Esophagus squamous epithelium (tissue), 5 donors: Measurements from ENCODE around the gene KIF6. TPM values are rescaled to one million over a fixed set of nuclear protein-coding genes. Genes with fewer than 3 reads are reported as not detected.

Experiments used
- DNase-seq: peaks from one replicate; lab custom pipeline; 2025; lab: John Stamatoyannopoulos, UW
- H3K27ac ChIP-seq, 4 donors: fragments of 200-600 bp; sonication (generic); one replicate each; pipeline ENCODE4 v1.5.1; 2016 to 2019; ENCODE audit warnings: mild to moderate bottlenecking in 1 of 4
- H3K27me3 ChIP-seq, 4 donors: fragments of 200-600 bp; sonication (generic); 1 replicate in 3 of 4; 2 replicates in 1 of 4; pipeline versions ENCODE4 v1.5.1 to v1.6.0; 2017 to 2021; ENCODE audit warnings: antibody characterized with exemption in 1 of 4
- H3K36me3 ChIP-seq, 3 donors: fragments of 200-600 bp; sonication (generic); one replicate each; pipeline ENCODE4 v1.5.1; 2016 to 2019
- H3K4me1 ChIP-seq, 3 donors: fragments of 200-600 bp; sonication (generic); one replicate each; pipeline ENCODE4 v1.5.1; 2017 to 2019
- H3K4me3 ChIP-seq, 4 donors: fragments of 200-600 bp; sonication (generic); 1 replicate in 3 of 4; 2 replicates in 1 of 4; pipeline ENCODE4 v1.5.1; 2016 to 2019; ENCODE audit warnings: mild to moderate bottlenecking in 2 of 4, moderate library complexity in 1 of 4
- H3K9me3 ChIP-seq, 3 donors: fragments of 200-600 bp; sonication (generic); one replicate each; pipeline ENCODE4 v1.5.1; 2016 to 2019
- POLR2A ChIP-seq, 4 donors: fragments of 450-650 bp; IDR thresholded peaks; one replicate each; pipeline ENCODE4 v1.6.1; 2017; ENCODE audit warnings: antibody characterized with exemption in 4 of 4, mild to moderate bottlenecking in 4 of 4, moderate library complexity in 3 of 4
- WGBS, 2 donors: methylation state at CpG; one replicate each; pipeline ENCODE4 v1.1.5; 2018; 5-methylcytosine and 5-hydroxymethylcytosine counted together
- intact Hi-C: fragments of 100-400 bp; cut with DNase I; formaldehyde crosslinking; loops from one replicate; pipeline ENCODE4 v1.15.0; 2022
- total RNA-seq, 4 donors: library from RNA; depleted of rRNA; stranded (reverse); fragments of >200 nt; gene quantifications; one replicate each; pipeline ENCODE4 v1.1.0, GENCODE V29; 2016
- TF ChIP-seq, protein P1 (sequence below), 6 experiments: fragments of 450-650 bp in 4 of 6; fragments of 200-600 bp in 2 of 6; sonication (generic) in 2 of 6; IDR thresholded peaks; one replicate each; pipeline ENCODE4 v1.5.1; 2016 to 2019; ENCODE audit warnings: antibody characterized with exemption in 6 of 6, mild to moderate bottlenecking in 4 of 6, moderate library complexity in 4 of 6
- donor health status: DM: yes; HTN: yes; CAD: no.

The KIF6 gene
- total RNA-seq, 4 donors from 2014 or later, result 0.19 TPM; not detected in 3

DNA sequence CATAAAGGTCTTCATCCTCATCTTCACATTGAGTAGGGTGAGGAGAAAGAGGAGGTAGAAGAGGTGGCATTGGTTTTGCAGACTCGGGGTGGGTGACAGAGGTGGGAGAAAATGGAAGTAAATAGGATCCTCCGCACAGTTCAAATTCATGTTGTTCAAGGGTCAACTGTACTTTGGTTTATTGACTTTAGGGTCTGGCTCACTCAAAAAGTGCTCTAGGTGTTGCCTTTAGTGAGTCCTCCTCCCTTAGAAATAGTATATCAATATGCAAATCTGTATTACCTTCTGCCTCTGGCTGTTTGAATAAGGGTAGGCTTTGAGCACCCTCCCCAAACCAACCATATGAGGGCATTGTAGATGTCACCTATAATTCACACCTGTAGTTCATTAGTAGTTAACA is 54.7 kb downstream of the KIF6 start:
- no peak for DNase-seq
- Histone ChIP-seq H3K4me3 (no peak overlapping the region), H3K27ac (no peak overlapping the region), H3K4me1 (peaks cover 0 to 7% (median 0%) of the 10 kb centered on the region in 3 donors), H3K9me3 (peaks cover 0 to 8% (median 0%) of the 10 kb centered on the region in 3 donors), H3K27me3 (no peaks in the 10 kb centered on the region), H3K36me3 (no peaks in the 10 kb centered on the region)
- 78 to 86% methylated on average over 2 of the region's 2 CpGs for WGBS, 2 donors
- TF ChIP-seq, protein P1, sequence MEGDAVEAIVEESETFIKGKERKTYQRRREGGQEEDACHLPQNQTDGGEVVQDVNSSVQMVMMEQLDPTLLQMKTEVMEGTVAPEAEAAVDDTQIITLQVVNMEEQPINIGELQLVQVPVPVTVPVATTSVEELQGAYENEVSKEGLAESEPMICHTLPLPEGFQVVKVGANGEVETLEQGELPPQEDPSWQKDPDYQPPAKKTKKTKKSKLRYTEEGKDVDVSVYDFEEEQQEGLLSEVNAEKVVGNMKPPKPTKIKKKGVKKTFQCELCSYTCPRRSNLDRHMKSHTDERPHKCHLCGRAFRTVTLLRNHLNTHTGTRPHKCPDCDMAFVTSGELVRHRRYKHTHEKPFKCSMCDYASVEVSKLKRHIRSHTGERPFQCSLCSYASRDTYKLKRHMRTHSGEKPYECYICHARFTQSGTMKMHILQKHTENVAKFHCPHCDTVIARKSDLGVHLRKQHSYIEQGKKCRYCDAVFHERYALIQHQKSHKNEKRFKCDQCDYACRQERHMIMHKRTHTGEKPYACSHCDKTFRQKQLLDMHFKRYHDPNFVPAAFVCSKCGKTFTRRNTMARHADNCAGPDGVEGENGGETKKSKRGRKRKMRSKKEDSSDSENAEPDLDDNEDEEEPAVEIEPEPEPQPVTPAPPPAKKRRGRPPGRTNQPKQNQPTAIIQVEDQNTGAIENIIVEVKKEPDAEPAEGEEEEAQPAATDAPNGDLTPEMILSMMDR (IDR thresholded peaks at IDR 0.05), result no peak
- no peak for TF ChIP-seq POLR2A (IDR thresholded peaks at IDR 0.05)
- intact Hi-C loops, result no loop called here

DNA sequence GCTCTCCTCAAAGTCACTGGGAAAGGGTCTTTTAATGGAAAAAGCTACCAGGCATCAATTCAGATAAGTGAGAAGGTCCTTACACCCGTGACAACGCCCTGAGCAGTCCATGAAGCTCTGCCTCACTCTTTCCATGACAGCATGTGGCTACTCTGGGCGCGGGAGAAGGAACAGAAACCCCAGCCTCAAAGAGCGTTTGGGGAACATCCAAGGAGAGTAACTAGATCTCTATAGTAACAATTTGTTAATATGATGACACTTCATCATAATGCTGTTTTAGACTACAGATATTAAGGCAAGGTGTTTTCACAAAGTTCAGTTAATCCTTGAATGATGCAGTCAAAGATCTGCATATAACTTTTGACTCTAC is 55.2 kb downstream of the KIF6 start:
- intact Hi-C loops, result no loop called here
- TF ChIP-seq, protein P1 (IDR thresholded peaks at IDR 0.05), result no peak
- no peak for TF ChIP-seq POLR2A (IDR thresholded peaks at IDR 0.05)
- 59 to 73% methylated on average over 5 of the region's 5 CpGs for WGBS, 2 donors

DNA sequence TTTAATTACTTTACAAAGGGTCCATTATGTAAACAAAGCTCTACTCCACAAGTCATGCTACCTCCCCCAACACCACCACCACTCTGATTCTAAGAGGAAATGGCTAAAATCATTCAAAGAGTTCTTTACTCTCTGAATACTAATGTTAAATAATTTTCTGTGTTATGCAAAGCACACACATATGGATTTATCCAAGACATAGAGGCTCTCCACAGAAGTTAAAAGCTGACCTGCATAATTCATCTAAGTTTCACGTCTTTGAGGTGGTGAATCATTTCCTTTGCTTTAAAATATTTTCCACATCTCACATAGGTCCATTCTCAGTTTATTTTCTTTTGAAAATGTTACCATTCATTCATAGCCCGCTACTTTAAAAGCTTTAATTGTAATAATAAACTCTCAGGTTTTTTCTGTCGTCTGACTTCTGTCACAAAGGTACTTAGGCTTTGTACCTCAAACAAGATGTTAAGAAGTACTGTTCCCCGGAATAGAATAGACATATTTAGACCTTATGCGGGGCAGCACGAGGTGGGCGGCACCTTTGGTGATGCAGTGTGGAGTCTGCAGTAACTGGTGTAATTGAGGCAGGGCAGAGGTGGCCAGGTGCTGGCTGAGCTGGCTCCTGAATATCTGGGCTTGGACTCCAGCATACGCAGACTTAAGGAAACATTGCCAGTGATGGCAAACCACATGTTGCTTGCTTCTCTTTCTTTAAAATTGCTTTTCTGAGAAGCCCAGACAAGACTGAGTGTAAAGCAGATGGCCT is 55.8 kb downstream of the KIF6 start:
- no peaks in the 10 kb centered on the region for H3K36me3 ChIP-seq
- H3K9me3 ChIP-seq, result peaks cover 0 to 8% (median 0%) of the 10 kb centered on the region in 3 donors
- peaks cover 0 to 7% (median 0%) of the 10 kb centered on the region in 3 donors for H3K4me1 ChIP-seq
- DNase-seq, result no peak
- no peaks in the 10 kb centered on the region for H3K27me3 ChIP-seq
- TF ChIP-seq POLR2A (IDR thresholded peaks at IDR 0.05), result no peak
- TF ChIP-seq, protein P1 (IDR thresholded peaks at IDR 0.05), result no peak
- H3K4me3 ChIP-seq, result no peak overlapping the region
- WGBS, 2 donors, result 51 to 59% methylated on average over 8 of the region's 8 CpGs
- no peak overlapping the region for H3K27ac ChIP-seq
- intact Hi-C loops, result no loop called here

More for the DNA sequence above, 55.2 kb downstream of the KIF6 start:
- DNase-seq, result no peak
- no peak overlapping the region for H3K27ac ChIP-seq
- no peaks in the 10 kb centered on the region for H3K36me3 ChIP-seq
- peaks cover 0 to 7% (median 0%) of the 10 kb centered on the region in 3 donors for H3K4me1 ChIP-seq
- H3K4me3 ChIP-seq, result no peak overlapping the region
- no peaks in the 10 kb centered on the region for H3K27me3 ChIP-seq
- H3K9me3 ChIP-seq, result peaks cover 0 to 8% (median 0%) of the 10 kb centered on the region in 3 donors

DNA sequence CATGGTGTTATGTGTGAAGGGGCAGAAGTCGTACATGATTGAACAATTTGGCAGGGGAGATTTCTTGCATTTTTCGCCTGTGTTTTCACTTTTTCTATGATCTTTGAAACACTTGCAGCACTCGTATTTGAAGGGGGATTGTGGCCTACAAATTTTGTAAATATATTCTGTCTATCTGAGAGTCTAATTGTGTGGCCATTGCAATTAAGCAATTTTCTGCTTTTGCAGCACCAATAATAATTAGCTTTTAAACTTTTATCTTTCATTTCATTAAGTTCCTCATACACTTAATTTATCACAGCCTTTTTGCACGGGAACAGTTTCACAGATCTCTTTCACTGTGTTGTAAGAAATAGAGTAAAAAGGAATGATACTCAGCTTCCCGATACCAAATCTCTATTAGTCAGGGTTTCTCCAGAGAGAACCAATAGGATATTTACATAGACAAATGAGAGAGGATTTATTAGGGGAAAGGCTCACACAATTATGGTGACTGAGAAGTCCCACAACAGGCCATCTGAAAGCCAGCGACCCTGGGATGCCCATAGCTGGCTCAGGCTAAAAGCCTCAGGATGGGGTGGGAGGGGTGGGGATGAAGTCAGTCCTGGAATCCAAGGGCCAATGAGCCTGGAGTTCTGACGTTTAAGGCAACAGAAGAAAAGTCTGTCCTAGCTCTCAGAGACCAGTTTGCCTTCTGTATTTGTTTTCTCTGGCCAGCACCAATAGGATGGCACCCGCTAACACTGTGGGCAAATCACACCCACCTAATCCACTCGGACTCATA is 58.3 kb downstream of the KIF6 start:
- Histone ChIP-seq H3K4me3 (no peak overlapping the region), H3K36me3 (no peaks in the 10 kb centered on the region), H3K4me1 (peaks cover 0 to 7% (median 0%) of the 10 kb centered on the region in 3 donors), H3K27me3 (no peaks in the 10 kb centered on the region), H3K27ac (peak overlapping the region in 3 of 4 donors; percentile 14 to 50 (median 20)), H3K9me3 (no peaks in the 10 kb centered on the region)
- 57 to 65% methylated on average over 9 of the region's 9 CpGs for WGBS, 2 donors
- TF ChIP-seq POLR2A (IDR thresholded peaks at IDR 0.05), result no peak
- TF ChIP-seq, protein P1 (IDR thresholded peaks at IDR 0.05), result no peak
- intact Hi-C loops, result no loop called here
- no peak for DNase-seq

DNA sequence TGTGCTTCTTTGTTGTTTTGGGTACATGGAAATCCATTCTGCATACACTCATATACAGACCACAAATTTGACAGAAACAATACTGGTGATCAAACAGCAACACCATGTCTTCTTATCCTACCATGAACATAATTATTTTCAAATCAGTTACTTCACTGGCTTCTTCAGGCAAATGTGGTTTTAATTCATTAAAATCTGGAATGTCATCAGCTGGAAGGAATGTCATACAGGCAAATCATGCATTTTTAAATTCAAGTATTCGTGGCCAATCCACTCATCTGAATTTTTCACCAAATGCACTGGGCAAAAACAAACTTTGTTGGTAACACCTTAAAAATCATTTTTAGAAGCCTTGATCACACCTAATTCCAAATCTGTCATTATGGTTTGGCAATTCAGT is 59.3 kb downstream of the KIF6 start:
- DNase-seq, result no peak

More for the DNA sequence above, 59.3 kb downstream of the KIF6 start:
- no peaks in the 10 kb centered on the region for H3K9me3 ChIP-seq
- no peak overlapping the region for H3K4me3 ChIP-seq
- WGBS, 2 donors, result 21 to 39% methylated on average over 1 of the region's 1 CpG
- H3K4me1 ChIP-seq, result peaks cover 0 to 7% (median 0%) of the 10 kb centered on the region in 3 donors
- H3K27me3 ChIP-seq, result no peaks in the 10 kb centered on the region
- TF ChIP-seq, protein P1 (IDR thresholded peaks at IDR 0.05), result no peak
- no peak for TF ChIP-seq POLR2A (IDR thresholded peaks at IDR 0.05)
- intact Hi-C loops, result no loop called here
- H3K36me3 ChIP-seq, result no peaks in the 10 kb centered on the region
- no peak overlapping the region for H3K27ac ChIP-seq
